Fibroblast of villous mesenchyme (primary cell): ENCODE measurements around the gene KCNMA1. TPM values are rescaled to one million over a fixed set of nuclear protein-coding genes. Genes with fewer than 3 reads are reported as not detected.
"Not testable (repeated sequence)": the region's sequence is repeated elsewhere in the genome, so short reads cannot be mapped to it uniquely, and the experiment has no call there.

ENCODE experiments used
- DNase-seq: peaks from one replicate; pipeline ENCODE4 v3.0.0-alpha.2; 2010; ENCODE audit warnings: low read depth
- H3K4me3 ChIP-seq: 2 replicates; pipeline ENCODE4 v1.5.1; 2011; ENCODE audit warnings: low read depth, mild to moderate bottlenecking, low read length
- total RNA-seq: library from RNA; depleted of rRNA; stranded (reverse); fragments of >200 nt; gene quantifications from 2 replicates; pipeline ENCODE4 v1.2.3, GENCODE V29; 2012
- TF ChIP-seq, protein P1 (sequence below): IDR thresholded peaks from 2 replicates; pipeline ENCODE4 v1.5.1; 2012; ENCODE audit warnings: low read depth, mild to moderate bottlenecking, low read length; ENCODE audit not compliant: insufficient read depth

Gene KCNMA1
- total RNA-seq, 1 donor: 36.7 TPM

DNA sequence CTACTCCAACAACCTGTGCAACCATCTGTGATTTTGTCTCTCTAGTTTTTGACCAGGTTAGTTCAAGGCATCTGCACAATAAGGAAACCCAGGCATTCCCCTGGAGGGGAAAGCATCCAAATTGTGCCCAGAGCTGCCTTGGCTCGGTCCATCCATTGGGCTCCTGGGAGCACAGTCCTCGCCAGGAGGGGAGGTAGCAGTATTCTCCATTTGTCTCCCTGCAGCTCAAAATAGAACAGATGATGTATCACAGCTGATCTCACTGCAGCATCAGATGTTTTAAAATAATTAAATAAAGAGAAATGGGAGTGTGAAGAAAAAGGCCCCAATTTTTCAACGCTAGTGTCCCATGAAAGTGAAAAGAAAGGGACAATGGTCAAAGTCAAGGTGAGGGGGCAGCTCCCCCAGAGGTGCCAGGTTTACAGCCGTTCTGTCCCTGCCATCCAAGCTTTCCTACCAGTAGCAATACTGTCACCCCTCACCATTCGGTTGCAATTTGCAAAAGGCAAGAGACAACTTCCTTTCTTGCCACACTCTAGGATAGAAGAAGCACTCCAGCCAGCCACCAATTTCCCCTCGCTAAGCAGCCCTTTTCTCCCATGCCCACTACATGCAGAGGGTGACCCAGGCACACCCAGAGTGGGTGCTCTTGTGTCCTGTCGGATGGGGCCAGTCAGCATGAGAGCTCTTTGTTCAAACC lies 43.7 kb downstream of the KCNMA1 start:
- no peak for DNase-seq
- H3K4me3 ChIP-seq: no peak overlapping the region
- TF ChIP-seq, protein P1, sequence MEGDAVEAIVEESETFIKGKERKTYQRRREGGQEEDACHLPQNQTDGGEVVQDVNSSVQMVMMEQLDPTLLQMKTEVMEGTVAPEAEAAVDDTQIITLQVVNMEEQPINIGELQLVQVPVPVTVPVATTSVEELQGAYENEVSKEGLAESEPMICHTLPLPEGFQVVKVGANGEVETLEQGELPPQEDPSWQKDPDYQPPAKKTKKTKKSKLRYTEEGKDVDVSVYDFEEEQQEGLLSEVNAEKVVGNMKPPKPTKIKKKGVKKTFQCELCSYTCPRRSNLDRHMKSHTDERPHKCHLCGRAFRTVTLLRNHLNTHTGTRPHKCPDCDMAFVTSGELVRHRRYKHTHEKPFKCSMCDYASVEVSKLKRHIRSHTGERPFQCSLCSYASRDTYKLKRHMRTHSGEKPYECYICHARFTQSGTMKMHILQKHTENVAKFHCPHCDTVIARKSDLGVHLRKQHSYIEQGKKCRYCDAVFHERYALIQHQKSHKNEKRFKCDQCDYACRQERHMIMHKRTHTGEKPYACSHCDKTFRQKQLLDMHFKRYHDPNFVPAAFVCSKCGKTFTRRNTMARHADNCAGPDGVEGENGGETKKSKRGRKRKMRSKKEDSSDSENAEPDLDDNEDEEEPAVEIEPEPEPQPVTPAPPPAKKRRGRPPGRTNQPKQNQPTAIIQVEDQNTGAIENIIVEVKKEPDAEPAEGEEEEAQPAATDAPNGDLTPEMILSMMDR: no peak

DNA sequence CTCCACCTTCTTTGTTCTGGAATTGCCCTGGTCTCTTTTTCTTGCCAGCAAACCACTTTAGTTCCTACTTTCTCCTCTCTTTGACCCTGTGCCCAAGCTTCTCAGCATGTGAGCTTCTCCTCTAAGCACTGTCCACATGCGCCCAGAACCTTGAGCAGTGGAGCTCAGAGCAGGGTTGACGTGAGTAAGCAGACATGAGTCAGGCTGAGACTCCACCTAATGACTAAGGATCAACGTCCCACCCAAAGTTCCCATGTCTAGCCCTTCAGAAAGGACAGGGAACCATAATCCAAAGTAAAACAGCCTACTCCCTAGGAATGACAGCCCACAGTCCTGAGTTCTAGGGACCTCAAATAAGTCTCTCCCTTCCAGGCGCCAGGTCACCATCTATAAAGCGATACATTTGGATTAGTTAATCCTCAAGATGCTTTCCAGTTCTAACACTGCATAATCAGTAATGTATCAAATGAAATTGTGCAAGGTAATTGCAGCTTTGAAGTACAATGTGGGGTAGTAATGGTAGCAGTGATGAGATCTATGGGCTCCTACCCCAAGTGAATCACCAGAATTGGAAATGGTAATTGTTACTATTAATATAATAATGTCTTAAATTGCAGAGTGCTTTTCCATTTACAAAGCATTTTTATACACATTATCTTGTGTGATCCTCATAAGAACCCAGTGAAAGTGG lies 44.5 kb downstream of the KCNMA1 start:
- peak; percentile 93 for DNase-seq
- H3K4me3 ChIP-seq: no peak overlapping the region
- TF ChIP-seq, protein P1: no peak

DNA sequence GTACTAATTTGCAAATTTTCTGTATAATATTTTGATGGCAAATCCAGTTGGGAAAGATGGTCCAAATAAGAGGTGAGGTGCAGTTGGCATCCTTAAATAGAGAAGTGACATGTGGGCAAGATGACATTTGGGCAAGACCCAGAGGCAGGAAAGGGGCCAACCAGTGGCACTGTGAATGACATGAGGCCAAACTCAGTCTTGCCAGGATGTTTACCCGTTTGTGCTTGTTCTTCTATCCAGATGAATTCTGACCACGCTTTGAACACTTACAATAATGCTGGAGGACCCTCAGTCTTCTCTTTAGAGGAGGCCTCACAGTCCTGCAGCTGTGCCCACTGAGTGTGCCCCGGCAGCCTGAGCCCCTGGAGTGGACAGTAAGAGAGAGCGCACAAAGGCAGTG lies 45.1 kb downstream of the KCNMA1 start:
- TF ChIP-seq, protein P1: no peak
- no peak overlapping the region for H3K4me3 ChIP-seq
- no peak for DNase-seq

DNA sequence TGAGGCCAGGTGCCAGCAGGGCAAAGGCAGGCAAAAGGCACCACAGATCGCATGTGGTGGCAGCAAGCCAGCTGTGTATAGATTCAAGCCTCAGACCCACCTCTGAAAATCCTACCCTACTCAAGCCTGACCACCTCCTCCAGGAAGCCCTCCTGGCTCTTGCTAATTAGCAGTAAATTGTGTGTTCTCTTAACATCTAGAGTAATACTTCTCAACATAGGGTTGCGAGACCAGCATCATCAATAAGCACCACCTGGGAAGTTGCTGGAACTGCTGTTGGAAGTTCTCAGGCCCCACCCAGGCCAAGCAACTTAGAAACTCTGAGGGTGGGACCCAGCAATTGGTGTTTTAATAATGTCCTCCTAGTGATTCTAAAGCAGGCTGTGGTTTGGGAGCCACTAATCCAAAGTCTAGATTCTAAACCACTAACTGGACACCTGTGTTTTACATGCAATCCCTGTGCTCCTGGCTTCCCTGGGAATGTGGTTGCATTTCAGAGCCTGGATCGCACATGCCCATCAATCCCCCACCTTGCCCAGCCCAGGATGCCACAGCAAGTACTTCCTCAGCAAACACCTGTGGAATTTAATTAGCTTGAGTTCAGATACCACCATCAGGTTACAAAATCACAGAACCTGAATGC lies 46.2 kb downstream of the KCNMA1 start:
- H3K4me3 ChIP-seq: no peak overlapping the region
- DNase-seq: no peak
- TF ChIP-seq, protein P1: no peak

DNA sequence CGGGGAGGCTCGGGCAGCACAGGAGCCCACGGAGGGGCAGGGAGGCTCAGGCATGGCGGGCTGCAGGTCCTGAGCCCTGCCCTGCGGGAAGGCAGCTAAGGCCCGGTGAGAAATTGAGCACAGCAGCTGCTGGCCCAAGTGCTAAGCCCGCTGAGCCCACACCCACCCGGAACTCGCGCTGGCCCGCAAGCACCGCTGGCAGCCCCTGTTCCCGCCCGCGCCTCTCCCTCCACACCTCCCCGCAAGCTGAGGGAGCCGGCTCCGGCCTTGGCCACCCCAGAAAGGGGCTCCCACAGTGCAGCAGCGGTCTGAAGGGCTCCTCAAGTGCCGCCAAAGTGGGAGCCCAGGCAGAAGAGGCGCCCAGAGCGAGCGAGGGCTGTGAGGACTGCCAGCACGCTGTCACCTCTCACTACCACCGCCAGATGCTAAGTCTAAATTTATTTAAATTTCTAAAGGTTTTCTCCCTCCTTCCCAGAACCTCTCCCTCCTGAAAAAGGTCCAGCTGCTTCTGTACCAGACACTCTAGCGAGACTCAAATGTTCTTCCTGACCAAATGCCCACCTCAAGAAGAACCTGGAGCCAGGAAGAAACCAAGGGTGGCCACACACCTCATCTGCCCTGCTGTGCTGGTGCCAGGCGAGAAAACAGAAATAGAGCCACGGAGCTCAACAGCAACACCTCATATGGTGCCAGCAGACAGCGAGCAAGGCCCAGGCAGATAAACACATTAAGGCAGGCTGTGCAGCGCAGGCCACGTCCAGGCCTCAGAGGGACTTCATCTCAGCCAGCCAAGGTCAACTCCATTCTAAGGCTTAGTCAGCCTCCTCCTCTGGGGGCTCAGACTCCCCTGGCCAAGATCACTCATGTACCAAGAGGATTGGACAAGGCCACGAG lies 47.0 kb downstream of the KCNMA1 start:
- H3K4me3 ChIP-seq: no peak overlapping the region
- TF ChIP-seq, protein P1: no peak
- DNase-seq: no peak

DNA sequence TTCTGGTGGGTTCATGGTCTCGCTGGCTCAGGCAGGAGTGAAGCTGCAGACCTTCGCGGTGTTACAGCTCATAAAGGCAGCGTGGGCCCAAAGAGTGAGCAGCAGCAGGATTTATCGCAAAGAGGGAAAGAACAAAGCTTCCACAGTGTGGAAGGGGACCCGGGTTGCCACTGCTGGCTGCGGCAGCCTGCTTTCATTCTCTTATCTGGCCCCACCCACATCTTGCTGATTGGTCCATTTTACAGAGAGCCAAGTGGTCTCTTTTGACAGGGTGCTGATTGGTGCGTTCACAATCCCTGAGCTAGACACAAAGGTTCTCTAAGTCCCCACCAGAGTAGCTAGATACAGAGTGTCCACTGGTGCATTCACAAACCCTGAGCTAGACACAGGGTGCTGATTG lies 47.9 kb downstream of the KCNMA1 start:
- not testable (repeated sequence) for DNase-seq, H3K4me3 ChIP-seq
